HepG2 (cell line): ENCODE results near the gene DDX20. TPM values are rescaled to one million over a fixed set of nuclear protein-coding genes. Genes with fewer than 3 reads are reported as not detected.

Source experiments
- ARNTL ChIP-seq: sonication (generic); formaldehyde crosslinking; IDR thresholded peaks from 2 replicates; pipeline ENCODE4 v1.4.0; 2020; ENCODE audit warnings: mild to moderate bottlenecking, missing genetic modification reagents
- CENPX ChIP-seq: sonication (generic); formaldehyde crosslinking; IDR thresholded peaks from 2 replicates; pipeline ENCODE4 v1.9.0; 2021; ENCODE audit warnings: mild to moderate bottlenecking, missing genetic modification reagents, moderate library complexity
- ESRRA ChIP-seq: sonication (generic); formaldehyde crosslinking; IDR thresholded peaks from 2 replicates; pipeline ENCODE4 v1.5.1; 2020; ENCODE audit warnings: mild to moderate bottlenecking, low read depth, missing genetic modification reagents
- FUBP1 ChIP-seq: sonication (generic); formaldehyde crosslinking; IDR thresholded peaks from 2 replicates; pipeline ENCODE4 v1.5.1; 2020; ENCODE audit warnings: missing genetic modification reagents, mild to moderate bottlenecking, borderline replicate concordance
- GPN1 ChIP-seq: sonication (generic); formaldehyde crosslinking; IDR thresholded peaks from 2 replicates; pipeline ENCODE4 v1.5.1; 2020; ENCODE audit warnings: missing genetic modification reagents, borderline replicate concordance
- GTF3A ChIP-seq: sonication (generic); formaldehyde crosslinking; conservative IDR thresholded peaks from 2 replicates; pipeline ENCODE4 v1.4.0; 2020; ENCODE audit warnings: mild to moderate bottlenecking, missing genetic modification reagents
- HMGA1 ChIP-seq: sonication (generic); formaldehyde crosslinking; conservative IDR thresholded peaks from 2 replicates; pipeline ENCODE4 v1.4.0; 2020; ENCODE audit warnings: missing genetic modification reagents
- JARID2 ChIP-seq: sonication (generic); formaldehyde crosslinking; IDR thresholded peaks from 2 replicates; pipeline ENCODE4 v1.8.1; 2023; ENCODE audit warnings: missing genetic modification reagents, inconsistent platforms; ENCODE audit not compliant: insufficient replicate concordance
- KDM5A ChIP-seq: fragments of 200-600 bp; sonication (generic); IDR thresholded peaks from 2 replicates; pipeline ENCODE4 v1.7.0; 2018; ENCODE audit warnings: antibody characterized with exemption, mild to moderate bottlenecking, low read length, borderline replicate concordance
- NFATC3 ChIP-seq: sonication (generic); formaldehyde crosslinking; IDR thresholded peaks from 2 replicates; pipeline ENCODE4 v1.5.1; 2020; ENCODE audit warnings: mild to moderate bottlenecking, missing genetic modification reagents
- POGZ ChIP-seq: sonication (generic); formaldehyde crosslinking; IDR thresholded peaks from 2 replicates; pipeline ENCODE4 v1.4.0; 2020; ENCODE audit warnings: mild to moderate bottlenecking, missing genetic modification reagents
- TAF15 ChIP-seq: fragments of 200-400 bp; formaldehyde crosslinking; IDR thresholded peaks from one replicate; pipeline ENCODE4 v1.6.1; 2018; ENCODE audit warnings: mild to moderate bottlenecking, low read depth, low read length; ENCODE audit not compliant: poor library complexity, severe bottlenecking
- ZBTB14 ChIP-seq: sonication (generic); formaldehyde crosslinking; IDR thresholded peaks from 2 replicates; pipeline ENCODE4 v1.4.0; 2020; ENCODE audit warnings: missing genetic modification reagents
- ZC3H13 ChIP-seq: sonication (generic); formaldehyde crosslinking; IDR thresholded peaks from 2 replicates; pipeline ENCODE4 v1.8.1; 2023; ENCODE audit warnings: mild to moderate bottlenecking, missing genetic modification reagents, moderate library complexity
- ZMAT5 ChIP-seq: sonication (generic); formaldehyde crosslinking; IDR thresholded peaks from 2 replicates; pipeline ENCODE4 v1.5.0; 2020; ENCODE audit warnings: mild to moderate bottlenecking, low read depth, missing genetic modification reagents, borderline replicate concordance
- ZNF264 ChIP-seq: sonication (generic); formaldehyde crosslinking; IDR thresholded peaks from 2 replicates; pipeline ENCODE4 v1.4.0; 2020; ENCODE audit warnings: missing genetic modification reagents
- ZNF33A ChIP-seq: sonication (generic); formaldehyde crosslinking; IDR thresholded peaks from 2 replicates; pipeline ENCODE4 v1.5.1; 2020; ENCODE audit warnings: missing genetic modification reagents, mild to moderate bottlenecking, moderate library complexity, borderline replicate concordance
- ZNF383 ChIP-seq: sonication (generic); formaldehyde crosslinking; IDR thresholded peaks from 2 replicates; pipeline ENCODE4 v1.4.0; 2020; ENCODE audit warnings: missing genetic modification reagents, mild to moderate bottlenecking, borderline replicate concordance
- ZNF513 ChIP-seq: sonication (generic); formaldehyde crosslinking; conservative IDR thresholded peaks from 2 replicates; pipeline ENCODE4 v1.5.0; 2020; ENCODE audit warnings: missing genetic modification reagents
- ZNF547 ChIP-seq: sonication (generic); formaldehyde crosslinking; IDR thresholded peaks from 2 replicates; pipeline ENCODE4 v1.5.1; 2020; ENCODE audit warnings: mild to moderate bottlenecking, missing genetic modification reagents
- ZNF780A ChIP-seq: sonication (generic); formaldehyde crosslinking; IDR thresholded peaks from 2 replicates; pipeline ENCODE4 v1.8.0; 2022; ENCODE audit warnings: mild to moderate bottlenecking, missing genetic modification reagents, moderate library complexity
- ZSCAN12 ChIP-seq: sonication (generic); formaldehyde crosslinking; IDR thresholded peaks from 2 replicates; pipeline ENCODE4 v1.9.0; 2021; ENCODE audit warnings: mild to moderate bottlenecking, missing genetic modification reagents
- ZSCAN30 ChIP-seq: sonication (generic); formaldehyde crosslinking; IDR thresholded peaks from 2 replicates; pipeline ENCODE4 v1.5.0; 2020; ENCODE audit warnings: mild to moderate bottlenecking, missing genetic modification reagents
- ZZZ3 ChIP-seq: sonication (generic); formaldehyde crosslinking; IDR thresholded peaks from 2 replicates; pipeline ENCODE4 v1.4.0; 2020; ENCODE audit warnings: missing genetic modification reagents, mild to moderate bottlenecking, borderline replicate concordance
- polyA plus RNA-seq, 8 experiments: library from polyadenylated mRNA; depleted of rRNA in 3 of 8; stranded (reverse) in 7 of 8; unstranded in 1 of 8; fragments of >200 nt; fragmentation: Illumina TruSeq in 4 of 8; extraction: Trizol in 4 of 8; gene quantifications; 2 replicates each; pipeline versions ENCODE4 v1.2.1 to v1.2.3, GENCODE V29; 2011 to 2016; ENCODE audit warnings: low read depth in 4 of 8, missing spikeins in 1 of 8, mixed read lengths in 1 of 8; ENCODE audit not compliant: insufficient read depth in 1 of 8
- total RNA-seq, 5 experiments: library from RNA; depleted of rRNA; stranded (reverse); fragments of >200 nt; fragmentation: Illumina TruSeq; extraction: Trizol; gene quantifications; 2 replicates each; pipeline ENCODE4 v1.2.3, GENCODE V29; 2016; ENCODE audit warnings: low read depth in 1 of 5

Gene DDX20
- total and polyA plus RNA-seq, 2 of the 13 experiments (the other 11 are each of a cell fraction or from before 2014, with no cell fraction given) = 4.0 to 14.3 TPM

GRCh38 chr1:111733183-111733991 lies 22.3 kb upstream of the DDX20 start (continued):
- TF ChIP-seq ESRRA (CRISPR knock-in tag) = no peak
- TF ChIP-seq ZSCAN12 (CRISPR knock-in tag) = no peak
- no peak for TF ChIP-seq ZSCAN30 (CRISPR knock-in tag)
- no peak for TF ChIP-seq ZMAT5 (CRISPR knock-in tag)
- TF ChIP-seq ZNF780A = no peak
- TF ChIP-seq NFATC3 (CRISPR knock-in tag) = no peak
- TF ChIP-seq CENPX = no peak
- TF ChIP-seq GTF3A (CRISPR knock-in tag) = no peak
- no peak for TF ChIP-seq ZNF33A (CRISPR knock-in tag)
- no peak for TF ChIP-seq HMGA1
- no peak for TF ChIP-seq ZNF383
- TF ChIP-seq JARID2 (CRISPR knock-in tag) = peak; percentile 48
- no peak for TF ChIP-seq ZC3H13 (CRISPR knock-in tag)
- no peak for TF ChIP-seq ZZZ3
- no peak for TF ChIP-seq ZNF513 (CRISPR knock-in tag)
- no peak for TF ChIP-seq ZNF264 (CRISPR knock-in tag)
- TF ChIP-seq POGZ (CRISPR knock-in tag) = no peak
- TF ChIP-seq FUBP1 (CRISPR knock-in tag) = no peak
- no peak for TF ChIP-seq KDM5A
- TF ChIP-seq ZNF547 (CRISPR knock-in tag) = no peak
- TF ChIP-seq ARNTL = no peak
- TF ChIP-seq GPN1 (CRISPR knock-in tag) = no peak
- no peak for TF ChIP-seq TAF15
- TF ChIP-seq ZBTB14 (CRISPR knock-in tag) = no peak
